ENCODE results near the gene CHRNG.
A peak's percentile ranks its signal among the peaks of the same experiment; 100 is the strongest.

Gene CHRNG

GRCh38 chr2:232533944-232534710 lies 5.4 kb upstream of the CHRNG start:
- no peaks in the 10 kb centered on the region for H3K4me1 ChIP-seq (ENCODE audit: insufficient read depth, low read length)
- ATAC-seq (ENCODE audit: insufficient read depth, low read depth) (peak; percentile 28; the same call in 1 of the 3 replicates), DNase-seq (no peak)
- H3K9me3 ChIP-seq (ENCODE audit: insufficient read depth, low read length, severe bottlenecking), result peaks cover 2% of the 10 kb centered on the region
- H4K20me1 ChIP-seq (ENCODE audit: insufficient read depth, low read length), result no peaks in the 10 kb centered on the region
- no peak overlapping the region for H3K4me2 ChIP-seq (ENCODE audit: insufficient read depth, low read length)
- TF ChIP-seq EZH2 (IDR thresholded peaks at IDR 0.05; ENCODE audit: borderline replicate concordance, low read depth, low read length, severe bottlenecking) (no peak), CTCF (IDR thresholded peaks at IDR 0.05; ENCODE audit: borderline replicate concordance, extremely low read depth, low read length, poor library complexity, severe bottlenecking) (no peak)
- H3K79me2 ChIP-seq (ENCODE audit: insufficient read depth, low read length), result no peaks in the 10 kb centered on the region
- no peak overlapping the region for H3K4me3 ChIP-seq (ENCODE audit: low read depth in 1 of 2, low read length in 2 of 2)
- no peak overlapping the region for H3K9ac ChIP-seq (ENCODE audit: low read depth, low read length)
- no peaks in the 10 kb centered on the region for H3K27me3 ChIP-seq (ENCODE audit: insufficient read depth, low read length, poor library complexity)
- no peak overlapping the region for H2AFZ ChIP-seq (ENCODE audit: low read depth, low read length)
- no peaks in the 10 kb centered on the region for H3K36me3 ChIP-seq (ENCODE audit: insufficient read depth, low read length)
- no peak overlapping the region for H3K27ac ChIP-seq (ENCODE audit: low read length)

GRCh38 chr2:232534940-232535651 lies 4.4 kb upstream of the CHRNG start:
- Histone ChIP-seq H3K79me2 (ENCODE audit: insufficient read depth, low read length) (no peaks in the 10 kb centered on the region), H3K9me3 (ENCODE audit: insufficient read depth, low read length, severe bottlenecking) (peaks cover 2% of the 10 kb centered on the region), H3K4me2 (ENCODE audit: insufficient read depth, low read length) (no peak overlapping the region), H3K9ac (ENCODE audit: low read depth, low read length) (no peak overlapping the region), H3K27me3 (ENCODE audit: insufficient read depth, low read length, poor library complexity) (no peaks in the 10 kb centered on the region), H3K36me3 (ENCODE audit: insufficient read depth, low read length) (no peaks in the 10 kb centered on the region), H3K4me3 (ENCODE audit: low read depth in 1 of 2, low read length in 2 of 2) (no peak overlapping the region), H4K20me1 (ENCODE audit: insufficient read depth, low read length) (no peaks in the 10 kb centered on the region), H2AFZ (ENCODE audit: low read depth, low read length) (no peak overlapping the region), H3K4me1 (ENCODE audit: insufficient read depth, low read length) (no peaks in the 10 kb centered on the region), H3K27ac (ENCODE audit: low read length) (no peak overlapping the region)
- ATAC-seq (ENCODE audit: insufficient read depth, low read depth), result no peak
- no peak for DNase-seq
- no peak for TF ChIP-seq CTCF (IDR thresholded peaks at IDR 0.05; ENCODE audit: borderline replicate concordance, extremely low read depth, low read length, poor library complexity, severe bottlenecking)
- TF ChIP-seq EZH2 (IDR thresholded peaks at IDR 0.05; ENCODE audit: borderline replicate concordance, low read depth, low read length, severe bottlenecking), result no peak

GRCh38 chr2:232535761-232536530 lies 3.5 kb upstream of the CHRNG start:
- no peaks in the 10 kb centered on the region for H3K27me3 ChIP-seq (ENCODE audit: insufficient read depth, low read length, poor library complexity)
- no peaks in the 10 kb centered on the region for H3K36me3 ChIP-seq (ENCODE audit: insufficient read depth, low read length)
- no peak overlapping the region for H3K4me2 ChIP-seq (ENCODE audit: insufficient read depth, low read length)
- peaks cover 2% of the 10 kb centered on the region for H3K9me3 ChIP-seq (ENCODE audit: insufficient read depth, low read length, severe bottlenecking)
- no peak overlapping the region for H3K9ac ChIP-seq (ENCODE audit: low read depth, low read length)
- no peak for ATAC-seq (ENCODE audit: insufficient read depth, low read depth)
- no peaks in the 10 kb centered on the region for H3K4me1 ChIP-seq (ENCODE audit: insufficient read depth, low read length)
- no peak for DNase-seq
- H4K20me1 ChIP-seq (ENCODE audit: insufficient read depth, low read length), result no peaks in the 10 kb centered on the region
- no peak overlapping the region for H3K4me3 ChIP-seq (ENCODE audit: low read depth in 1 of 2, low read length in 2 of 2)
- no peak overlapping the region for H3K27ac ChIP-seq (ENCODE audit: low read length)
- H2AFZ ChIP-seq (ENCODE audit: low read depth, low read length), result no peak overlapping the region
- TF ChIP-seq CTCF (IDR thresholded peaks at IDR 0.05; ENCODE audit: borderline replicate concordance, extremely low read depth, low read length, poor library complexity, severe bottlenecking) (no peak), EZH2 (IDR thresholded peaks at IDR 0.05; ENCODE audit: borderline replicate concordance, low read depth, low read length, severe bottlenecking) (no peak)
- no peaks in the 10 kb centered on the region for H3K79me2 ChIP-seq (ENCODE audit: insufficient read depth, low read length)
